DND-41 (cell line): ENCODE measurements around the gene CACNA1D.

Source experiments
- ATAC-seq: fragments of 200-7000 bp; cut with Tn5 transposase; 3 replicates; pipeline ENCODE4 v1.9.1; 2021; ENCODE audit warnings: low read depth; ENCODE audit not compliant: insufficient read depth
- DNase-seq: peaks from one replicate; pipeline ENCODE4 v3.0.0-alpha.2; 2020
- H2AFZ ChIP-seq: 2 replicates; pipeline ENCODE4 v1.6.0; 2012; ENCODE audit warnings: low read depth, low read length
- H3K27ac ChIP-seq: 2 replicates; pipeline ENCODE4 v1.5.1; 2012; ENCODE audit warnings: low read length, inconsistent platforms
- H3K27me3 ChIP-seq: fragments of 200-600 bp; sonication (generic); 2 replicates; pipeline ENCODE4 v1.6.0; 2012; ENCODE audit warnings: low read length, mild to moderate bottlenecking, inconsistent platforms; ENCODE audit not compliant: insufficient read depth, poor library complexity
- H3K36me3 ChIP-seq: 2 replicates; pipeline ENCODE4 v1.5.1; 2012; ENCODE audit warnings: low read length, inconsistent platforms; ENCODE audit not compliant: insufficient read depth
- H3K4me1 ChIP-seq: 2 replicates; pipeline ENCODE4 v1.5.1; 2012; ENCODE audit warnings: mild to moderate bottlenecking, low read length; ENCODE audit not compliant: insufficient read depth
- H3K4me2 ChIP-seq: 2 replicates; pipeline ENCODE4 v1.6.0; 2012; ENCODE audit warnings: mild to moderate bottlenecking, moderate library complexity, low read length, inconsistent platforms; ENCODE audit not compliant: insufficient read depth
- H3K4me3 ChIP-seq, 2 experiments: fragments of 200-600 bp in 1 of 2; shearing (Covaris generic) in 1 of 2; 2 replicates each; pipeline ENCODE4 v1.5.1; 2012 to 2016; ENCODE audit warnings: inconsistent platforms in 2 of 2, low read length in 2 of 2, mild to moderate bottlenecking in 2 of 2, low read depth in 1 of 2, moderate library complexity in 1 of 2
- H3K79me2 ChIP-seq: 2 replicates; pipeline ENCODE4 v1.6.0; 2012; ENCODE audit warnings: low read length, inconsistent platforms; ENCODE audit not compliant: insufficient read depth
- H3K9ac ChIP-seq: 2 replicates; pipeline ENCODE4 v1.6.0; 2012; ENCODE audit warnings: low read depth, mild to moderate bottlenecking, inconsistent platforms, low read length, moderate library complexity
- H3K9me3 ChIP-seq: 2 replicates; pipeline ENCODE4 v1.5.1; 2012; ENCODE audit warnings: low read length, moderate library complexity, mild to moderate bottlenecking, inconsistent platforms; ENCODE audit not compliant: insufficient read depth, severe bottlenecking
- H4K20me1 ChIP-seq: 2 replicates; pipeline ENCODE4 v1.6.0; 2012; ENCODE audit warnings: low read length; ENCODE audit not compliant: insufficient read depth
- EZH2 ChIP-seq: IDR thresholded peaks from 3 replicates; pipeline ENCODE4 v1.6.1; 2012; ENCODE audit warnings: borderline replicate concordance, low read depth, mild to moderate bottlenecking, moderate library complexity, low read length, inconsistent platforms; ENCODE audit not compliant: severe bottlenecking
- TF ChIP-seq, protein P1 (sequence below): IDR thresholded peaks from 2 replicates; pipeline ENCODE4 v1.5.1; 2012; ENCODE audit warnings: borderline replicate concordance, low read length, moderate library complexity, mild to moderate bottlenecking; ENCODE audit not compliant: poor library complexity, severe bottlenecking; ENCODE audit errors: extremely low read depth

The CACNA1D gene

DNA sequence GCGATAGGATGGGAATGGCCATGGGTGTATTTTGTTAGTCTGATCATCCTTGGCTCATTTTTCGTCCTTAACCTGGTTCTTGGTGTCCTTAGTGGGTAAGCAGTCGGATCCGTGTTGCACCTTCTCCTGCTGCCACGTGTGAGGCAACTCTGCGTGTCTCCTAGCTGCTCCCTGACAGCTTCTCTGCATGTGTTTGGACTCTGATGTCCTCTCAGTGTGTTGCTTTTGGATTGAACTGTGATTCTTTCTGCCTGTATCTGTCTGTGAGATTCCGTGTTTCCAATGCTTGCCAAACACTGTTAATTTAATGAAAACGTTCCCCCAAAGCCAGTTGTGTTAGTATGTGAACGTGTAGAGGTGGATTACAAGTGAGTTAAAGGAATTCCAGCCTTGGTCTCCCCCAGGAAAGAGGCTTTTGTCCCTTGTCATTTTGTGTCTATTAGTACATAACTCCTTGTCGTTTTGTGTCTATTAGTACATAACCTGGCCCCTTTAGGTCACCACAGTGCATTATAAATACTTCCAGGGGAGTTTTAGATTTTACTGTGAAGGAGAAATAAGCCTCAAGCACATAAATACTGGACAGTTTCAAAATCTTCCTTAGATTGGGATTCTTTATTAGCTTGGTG is 179.4 kb downstream of the CACNA1D start:
- Histone ChIP-seq H3K79me2 (no peaks in the 10 kb centered on the region), H3K27me3 (no peaks in the 10 kb centered on the region), H4K20me1 (no peaks in the 10 kb centered on the region), H3K9me3 (no peaks in the 10 kb centered on the region), H3K4me2 (no peak overlapping the region), H3K36me3 (no peaks in the 10 kb centered on the region), H3K4me3 (no peak overlapping the region), H3K27ac (no peak overlapping the region), H3K9ac (no peak overlapping the region), H3K4me1 (no peaks in the 10 kb centered on the region), H2AFZ (no peak overlapping the region)
- no peak for ATAC-seq
- no peak for DNase-seq
- TF ChIP-seq, protein P1, sequence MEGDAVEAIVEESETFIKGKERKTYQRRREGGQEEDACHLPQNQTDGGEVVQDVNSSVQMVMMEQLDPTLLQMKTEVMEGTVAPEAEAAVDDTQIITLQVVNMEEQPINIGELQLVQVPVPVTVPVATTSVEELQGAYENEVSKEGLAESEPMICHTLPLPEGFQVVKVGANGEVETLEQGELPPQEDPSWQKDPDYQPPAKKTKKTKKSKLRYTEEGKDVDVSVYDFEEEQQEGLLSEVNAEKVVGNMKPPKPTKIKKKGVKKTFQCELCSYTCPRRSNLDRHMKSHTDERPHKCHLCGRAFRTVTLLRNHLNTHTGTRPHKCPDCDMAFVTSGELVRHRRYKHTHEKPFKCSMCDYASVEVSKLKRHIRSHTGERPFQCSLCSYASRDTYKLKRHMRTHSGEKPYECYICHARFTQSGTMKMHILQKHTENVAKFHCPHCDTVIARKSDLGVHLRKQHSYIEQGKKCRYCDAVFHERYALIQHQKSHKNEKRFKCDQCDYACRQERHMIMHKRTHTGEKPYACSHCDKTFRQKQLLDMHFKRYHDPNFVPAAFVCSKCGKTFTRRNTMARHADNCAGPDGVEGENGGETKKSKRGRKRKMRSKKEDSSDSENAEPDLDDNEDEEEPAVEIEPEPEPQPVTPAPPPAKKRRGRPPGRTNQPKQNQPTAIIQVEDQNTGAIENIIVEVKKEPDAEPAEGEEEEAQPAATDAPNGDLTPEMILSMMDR = no peak
- no peak for TF ChIP-seq EZH2

DNA sequence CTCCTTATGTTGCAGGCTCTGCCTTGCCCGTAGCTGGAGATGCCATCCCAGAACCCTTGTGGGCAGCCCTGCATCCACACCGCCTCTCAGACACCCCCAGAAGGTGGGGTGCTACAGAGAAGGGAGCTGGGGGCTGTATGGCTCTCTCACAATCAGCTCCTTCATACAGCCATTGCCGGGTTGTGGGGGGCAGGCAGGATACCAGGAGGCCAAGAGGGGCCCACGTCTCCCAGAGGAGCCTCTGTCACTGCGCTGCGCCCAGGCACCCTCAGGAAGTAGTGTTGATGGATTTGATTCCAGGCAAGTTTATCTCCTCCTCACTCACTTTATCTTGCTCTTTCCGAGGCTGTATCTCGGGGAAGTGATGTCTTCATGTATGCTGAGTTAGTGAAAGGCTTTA is 180.2 kb downstream of the CACNA1D start:
- Histone ChIP-seq H2AFZ (no peak overlapping the region), H3K27ac (no peak overlapping the region), H3K4me1 (no peaks in the 10 kb centered on the region), H3K9ac (no peak overlapping the region), H3K9me3 (no peaks in the 10 kb centered on the region), H3K4me2 (no peak overlapping the region), H3K36me3 (no peaks in the 10 kb centered on the region), H3K79me2 (no peaks in the 10 kb centered on the region), H4K20me1 (no peaks in the 10 kb centered on the region), H3K27me3 (no peaks in the 10 kb centered on the region), H3K4me3 (no peak overlapping the region)
- TF ChIP-seq EZH2 = no peak
- TF ChIP-seq, protein P1 = no peak
- DNase-seq = no peak
- no peak for ATAC-seq

DNA sequence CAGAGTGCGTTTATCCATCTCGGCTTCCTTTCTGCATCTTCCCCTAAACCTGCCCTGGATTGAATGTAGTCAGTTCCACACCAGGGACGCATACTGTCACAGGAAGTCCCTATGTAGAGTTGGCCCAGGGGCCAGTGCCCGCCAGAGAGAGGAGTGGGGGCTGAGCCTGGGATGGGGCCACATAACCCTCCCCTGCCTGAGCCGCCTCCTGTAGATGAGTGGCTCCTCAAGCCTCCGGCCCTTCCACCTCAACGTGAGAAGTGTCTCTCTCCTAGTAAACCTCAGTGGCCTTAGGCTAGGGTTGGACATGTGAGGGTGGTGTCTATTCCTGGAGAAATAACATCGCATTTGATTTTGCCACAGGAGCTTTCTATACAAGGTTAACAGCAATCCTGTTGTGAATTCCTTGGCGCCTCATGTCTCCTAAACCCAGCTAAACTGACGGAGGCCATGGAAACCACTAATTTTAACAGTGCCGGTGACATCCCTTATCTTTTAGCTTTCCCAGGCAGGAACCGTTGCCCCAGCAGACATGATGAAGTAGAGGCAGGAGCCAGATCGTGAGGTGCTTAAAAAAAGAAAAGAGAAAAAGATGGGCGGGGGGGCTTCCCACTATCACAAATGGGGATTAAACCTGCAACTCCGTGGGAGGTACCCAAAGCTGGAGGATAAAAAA is 180.7 kb downstream of the CACNA1D start:
- DNase-seq (no peak), ATAC-seq (no peak)
- Histone ChIP-seq H3K4me1 (no peaks in the 10 kb centered on the region), H3K27ac (no peak overlapping the region), H3K4me2 (no peak overlapping the region), H3K9me3 (no peaks in the 10 kb centered on the region), H4K20me1 (no peaks in the 10 kb centered on the region), H3K79me2 (no peaks in the 10 kb centered on the region), H3K9ac (no peak overlapping the region), H2AFZ (no peak overlapping the region), H3K27me3 (peaks cover 4% of the 10 kb centered on the region), H3K36me3 (no peaks in the 10 kb centered on the region), H3K4me3 (no peak overlapping the region)
- TF ChIP-seq, protein P1 = no peak
- TF ChIP-seq EZH2 = no peak

DNA sequence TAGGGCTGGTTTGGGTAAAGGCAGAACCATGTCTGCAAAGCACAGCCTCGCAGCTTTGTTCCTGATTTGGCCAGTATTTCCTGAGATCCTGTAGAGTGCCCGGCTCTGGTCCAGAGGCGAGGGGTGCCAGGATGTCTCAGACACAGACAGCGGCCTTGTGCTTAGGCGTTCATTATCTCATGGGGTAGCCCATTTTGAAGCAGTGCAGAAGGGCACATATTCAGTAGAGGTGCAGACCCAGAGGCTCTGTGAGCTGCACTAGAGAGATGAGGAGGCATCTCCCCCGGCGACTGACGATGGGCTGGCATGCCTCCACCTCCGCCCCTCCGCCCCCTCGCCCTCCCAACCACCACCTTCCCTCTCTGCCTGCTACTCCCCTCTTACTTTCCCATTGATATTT is 181.5 kb downstream of the CACNA1D start:
- H3K9me3 ChIP-seq = no peaks in the 10 kb centered on the region

More for the DNA sequence above, 181.5 kb downstream of the CACNA1D start:
- no peak overlapping the region for H3K9ac ChIP-seq
- no peaks in the 10 kb centered on the region for H4K20me1 ChIP-seq
- H3K4me2 ChIP-seq = no peak overlapping the region
- no peak overlapping the region for H3K4me3 ChIP-seq
- H3K79me2 ChIP-seq = no peaks in the 10 kb centered on the region
- no peak overlapping the region for H2AFZ ChIP-seq
- H3K4me1 ChIP-seq = no peaks in the 10 kb centered on the region
- DNase-seq = no peak
- ATAC-seq = no peak
- no peak overlapping the region for H3K27ac ChIP-seq
- peaks cover 7% of the 10 kb centered on the region for H3K27me3 ChIP-seq
- no peak for TF ChIP-seq EZH2
- TF ChIP-seq, protein P1 = no peak
- no peaks in the 10 kb centered on the region for H3K36me3 ChIP-seq
